Measurements from ENCODE around the gene SLC27A4. TPM values are rescaled to one million over a fixed set of nuclear protein-coding genes. Genes with fewer than 3 reads are reported as not detected.
A peak's percentile ranks its signal among the peaks of the same experiment; 100 is the strongest.

The SLC27A4 gene
- 9.4 TPM for total RNA-seq

DNA sequence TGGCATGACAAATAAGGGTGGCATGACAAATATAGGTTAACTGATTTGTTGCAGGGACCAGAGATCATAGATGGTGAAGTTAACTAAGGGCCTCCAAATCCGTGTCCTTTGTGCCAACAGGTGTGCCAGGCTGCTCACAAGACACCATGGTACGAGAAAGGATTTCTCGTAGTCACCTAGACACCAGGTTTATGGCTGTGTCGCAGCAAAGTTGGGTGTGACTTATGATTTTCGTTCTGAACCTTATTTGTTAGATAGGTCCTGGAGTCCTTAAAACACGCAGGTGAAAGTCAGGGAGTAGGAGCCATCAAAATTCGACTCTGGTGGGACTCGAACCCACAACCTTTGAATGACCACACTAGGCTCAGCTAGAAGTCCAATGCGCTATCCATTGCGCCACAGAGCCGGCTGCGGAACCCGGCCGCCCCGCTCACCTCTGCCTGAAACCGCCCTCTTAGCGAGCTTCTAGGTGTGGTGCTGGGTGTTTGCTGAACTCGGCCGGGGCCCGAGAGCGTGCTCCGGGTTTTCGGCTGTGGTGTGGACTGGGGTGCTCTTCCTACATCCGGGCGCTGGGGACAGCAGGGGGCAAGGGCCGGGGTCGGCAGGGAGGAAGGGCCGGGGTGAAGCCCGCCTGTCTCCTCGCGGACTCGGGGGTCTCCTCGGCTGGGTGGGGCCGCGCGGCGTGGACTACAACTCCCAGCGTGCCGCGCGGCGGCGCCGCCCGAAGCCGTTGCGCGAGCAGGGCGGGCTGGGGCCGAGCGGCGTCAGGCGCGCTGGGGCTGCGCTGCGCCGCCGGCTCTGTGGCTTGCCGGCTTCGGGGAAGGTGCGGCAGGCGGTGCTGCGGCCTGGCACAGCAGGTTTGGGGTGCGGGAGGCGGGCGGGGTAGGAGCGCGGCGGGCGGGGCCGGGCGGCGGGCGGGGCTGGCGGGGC lies at the start of gene SLC27A4:
Gene SLC27A4 (plus strand): TSS at position 767 of the 930 bp plus-strand sequence. CDS start 2,606 bp downstream, outside the sequence.
- Histone ChIP-seq H3K36me3 (ENCODE audit: control insufficient read depth in 3 of 3, insufficient read depth in 3 of 3, low read length in 3 of 3) (peaks cover 22 to 26% (median 24%) of the 10 kb centered on the region in 3 donors), H3K4me3 (ENCODE audit: low read length in 3 of 3) (peak within 1 kb of the TSS; percentile 78 to 87 (median 85)), H3K9ac (ENCODE audit: low read depth in 1 of 3, low read length in 3 of 3) (peak within 1 kb of the TSS; percentile 77 to 84 (median 83)), H3K4me1 (ENCODE audit: control insufficient read depth in 3 of 3, insufficient read depth in 3 of 3, low read length in 3 of 3) (peaks cover 11 to 15% (median 13%) of the 10 kb centered on the region in 3 donors), H3K27me3 (ENCODE audit: control insufficient read depth in 3 of 3, insufficient read depth in 3 of 3, low read length in 3 of 3) (no peaks in the 10 kb centered on the region), H3K27ac (ENCODE audit: low read depth, low read length) (peak within 1 kb of the TSS; percentile 44), H3K9me3 (ENCODE audit: control insufficient read depth in 3 of 3, low read length in 3 of 3) (no peaks in the 10 kb centered on the region)

DNA sequence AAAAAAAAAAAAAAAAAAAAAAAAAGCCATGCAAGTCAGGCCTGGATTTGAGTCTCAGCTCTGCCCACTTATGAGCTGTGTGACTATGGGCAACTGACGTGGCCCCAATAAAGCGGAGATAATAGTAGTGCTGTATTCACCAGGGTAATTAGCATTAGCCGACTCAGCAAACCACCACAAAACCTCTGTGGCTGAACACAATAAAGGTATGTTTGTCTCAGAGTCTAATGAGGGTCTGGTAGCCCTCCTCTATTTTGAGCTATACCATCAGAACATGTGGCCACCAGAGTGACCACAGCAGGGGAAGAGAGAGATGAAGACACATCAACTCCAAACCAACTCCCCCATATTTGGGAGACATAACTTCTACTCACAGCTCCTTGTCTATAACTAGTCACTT lies 48.3 kb upstream of the SLC27A4 start:
- Histone ChIP-seq H3K36me3 (ENCODE audit: control insufficient read depth in 3 of 3, insufficient read depth in 3 of 3, low read length in 3 of 3) (peaks cover 8 to 14% (median 8%) of the 10 kb centered on the region in 3 donors), H3K9me3 (ENCODE audit: control insufficient read depth in 3 of 3, low read length in 3 of 3) (no peaks in the 10 kb centered on the region), H3K4me1 (ENCODE audit: control insufficient read depth in 3 of 3, insufficient read depth in 3 of 3, low read length in 3 of 3) (peaks cover 4 to 7% (median 6%) of the 10 kb centered on the region in 3 donors), H3K4me3 (ENCODE audit: low read length in 3 of 3) (no peak overlapping the region), H3K27me3 (ENCODE audit: control insufficient read depth in 3 of 3, insufficient read depth in 3 of 3, low read length in 3 of 3) (no peaks in the 10 kb centered on the region), H3K27ac (ENCODE audit: low read depth, low read length) (no peak overlapping the region), H3K9ac (ENCODE audit: low read depth in 1 of 3, low read length in 3 of 3) (no peak overlapping the region)

GRCh38 chr9:128293091-128293490 lies 47.2 kb upstream of the SLC27A4 start:
- Histone ChIP-seq H3K4me3 (ENCODE audit: low read length in 3 of 3) (no peak overlapping the region), H3K27ac (ENCODE audit: low read depth, low read length) (no peak overlapping the region), H3K9me3 (ENCODE audit: control insufficient read depth in 3 of 3, low read length in 3 of 3) (no peaks in the 10 kb centered on the region), H3K9ac (ENCODE audit: low read depth in 1 of 3, low read length in 3 of 3) (no peak overlapping the region), H3K4me1 (ENCODE audit: control insufficient read depth in 3 of 3, insufficient read depth in 3 of 3, low read length in 3 of 3) (peaks cover 4 to 7% (median 6%) of the 10 kb centered on the region in 3 donors), H3K27me3 (ENCODE audit: control insufficient read depth in 3 of 3, insufficient read depth in 3 of 3, low read length in 3 of 3) (no peaks in the 10 kb centered on the region), H3K36me3 (ENCODE audit: control insufficient read depth in 3 of 3, insufficient read depth in 3 of 3, low read length in 3 of 3) (peaks cover 7 to 10% (median 8%) of the 10 kb centered on the region in 3 donors)

GRCh38 chr9:128294142-128294541 lies 46.2 kb upstream of the SLC27A4 start:
- no peak overlapping the region for H3K4me3 ChIP-seq (ENCODE audit: low read length in 3 of 3)
- H3K27me3 ChIP-seq (ENCODE audit: control insufficient read depth in 3 of 3, insufficient read depth in 3 of 3, low read length in 3 of 3): no peaks in the 10 kb centered on the region
- H3K4me1 ChIP-seq (ENCODE audit: control insufficient read depth in 3 of 3, insufficient read depth in 3 of 3, low read length in 3 of 3): peaks cover 4 to 7% (median 6%) of the 10 kb centered on the region in 3 donors
- H3K9me3 ChIP-seq (ENCODE audit: control insufficient read depth in 3 of 3, low read length in 3 of 3): no peaks in the 10 kb centered on the region
- no peak overlapping the region for H3K9ac ChIP-seq (ENCODE audit: low read depth in 1 of 3, low read length in 3 of 3)
- H3K36me3 ChIP-seq (ENCODE audit: control insufficient read depth in 3 of 3, insufficient read depth in 3 of 3, low read length in 3 of 3): no peaks in the 10 kb centered on the region
- no peak overlapping the region for H3K27ac ChIP-seq (ENCODE audit: low read depth, low read length)

DNA sequence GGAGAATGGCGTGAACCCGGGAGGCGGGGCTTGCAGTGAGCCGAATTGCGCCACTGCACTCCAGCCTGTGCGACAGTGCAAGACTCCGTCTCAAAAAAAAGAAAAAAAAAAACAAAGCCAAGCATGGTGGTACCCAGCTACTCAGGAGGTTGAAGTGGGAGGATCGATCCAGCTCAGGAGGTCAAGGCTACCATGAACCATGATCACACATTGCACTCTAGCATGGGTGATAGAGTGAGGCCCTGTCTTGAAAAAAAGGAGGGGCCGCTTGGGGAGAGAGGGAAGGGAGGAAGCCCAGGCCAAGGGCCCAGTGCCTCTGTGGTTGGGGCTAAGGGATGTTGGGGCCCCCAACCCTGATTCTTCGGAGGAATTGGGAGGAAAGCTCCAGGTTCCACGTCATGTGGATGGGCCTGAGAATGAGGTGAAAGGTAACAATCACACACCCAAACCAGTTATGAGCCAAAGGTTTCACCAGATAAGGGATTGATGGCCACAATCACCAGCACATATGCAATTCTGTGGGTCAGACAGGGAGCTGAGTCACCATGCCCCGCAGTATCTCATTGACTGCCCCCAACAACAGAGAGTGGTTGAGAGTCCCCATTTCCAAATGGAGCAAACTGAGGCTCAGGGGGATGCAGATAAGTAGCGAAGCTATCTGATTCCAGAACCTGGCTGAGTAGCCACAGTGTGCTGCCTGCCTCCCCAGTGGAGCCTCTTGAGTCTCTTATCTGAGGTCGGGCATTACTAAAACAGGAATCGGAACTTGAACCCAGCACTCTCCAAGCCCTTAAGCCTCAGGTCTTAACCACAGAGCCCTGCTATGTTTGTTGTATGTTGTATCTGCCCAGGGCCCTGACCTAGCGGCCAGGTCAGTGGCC lies 43.7 kb upstream of the SLC27A4 start:
- Histone ChIP-seq H3K27me3 (ENCODE audit: control insufficient read depth in 3 of 3, insufficient read depth in 3 of 3, low read length in 3 of 3) (no peaks in the 10 kb centered on the region), H3K9me3 (ENCODE audit: control insufficient read depth in 3 of 3, low read length in 3 of 3) (no peaks in the 10 kb centered on the region), H3K27ac (ENCODE audit: low read depth, low read length) (no peak overlapping the region), H3K4me3 (ENCODE audit: low read length in 3 of 3) (no peak overlapping the region), H3K4me1 (ENCODE audit: control insufficient read depth in 3 of 3, insufficient read depth in 3 of 3, low read length in 3 of 3) (peaks cover 4 to 7% (median 6%) of the 10 kb centered on the region in 3 donors), H3K36me3 (ENCODE audit: control insufficient read depth in 3 of 3, insufficient read depth in 3 of 3, low read length in 3 of 3) (no peaks in the 10 kb centered on the region), H3K9ac (ENCODE audit: low read depth in 1 of 3, low read length in 3 of 3) (no peak overlapping the region)

DNA sequence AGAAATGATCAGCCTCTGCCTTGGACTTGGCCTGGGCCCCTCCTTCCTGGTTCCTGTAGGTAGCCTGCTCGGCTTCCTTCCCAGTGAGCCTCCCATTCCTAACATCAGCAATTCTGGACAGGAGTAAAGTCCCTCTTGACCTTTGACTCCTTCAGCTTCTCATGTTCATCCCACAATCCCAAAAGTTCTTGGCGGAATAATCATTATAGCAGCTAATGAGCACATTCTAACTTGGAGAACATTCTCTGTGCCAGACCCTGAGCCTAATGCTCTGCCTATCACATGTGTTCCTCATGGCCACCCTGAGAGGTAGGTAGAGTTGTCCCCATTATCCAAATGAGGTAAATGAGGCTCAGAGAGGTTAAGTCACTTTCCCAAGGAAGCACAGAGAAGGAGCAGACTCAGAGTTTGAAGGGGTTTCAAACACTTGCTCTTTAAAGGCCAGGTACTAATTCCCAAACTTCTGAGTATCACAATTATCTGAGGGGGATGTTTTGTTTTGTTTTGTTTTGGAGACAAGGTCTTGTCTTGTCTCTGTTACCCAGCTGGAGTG lies 43.0 kb upstream of the SLC27A4 start:
- H3K36me3 ChIP-seq (ENCODE audit: control insufficient read depth in 3 of 3, insufficient read depth in 3 of 3, low read length in 3 of 3): no peaks in the 10 kb centered on the region

GRCh38 chr9:128298535-128299482 lies 41.5 kb upstream of the SLC27A4 start:
- H3K4me3 ChIP-seq (ENCODE audit: low read length in 3 of 3): no peak overlapping the region
- H3K4me1 ChIP-seq (ENCODE audit: control insufficient read depth in 3 of 3, insufficient read depth in 3 of 3, low read length in 3 of 3): peaks cover 4 to 7% (median 6%) of the 10 kb centered on the region in 3 donors
- H3K27me3 ChIP-seq (ENCODE audit: control insufficient read depth in 3 of 3, insufficient read depth in 3 of 3, low read length in 3 of 3): no peaks in the 10 kb centered on the region
- H3K9me3 ChIP-seq (ENCODE audit: control insufficient read depth in 3 of 3, low read length in 3 of 3): no peaks in the 10 kb centered on the region
- H3K9ac ChIP-seq (ENCODE audit: low read depth in 1 of 3, low read length in 3 of 3): no peak overlapping the region
- H3K36me3 ChIP-seq (ENCODE audit: control insufficient read depth in 3 of 3, insufficient read depth in 3 of 3, low read length in 3 of 3): no peaks in the 10 kb centered on the region
- no peak overlapping the region for H3K27ac ChIP-seq (ENCODE audit: low read depth, low read length)

More for the DNA sequence above, 43.0 kb upstream of the SLC27A4 start:
- no peak overlapping the region for H3K9ac ChIP-seq (ENCODE audit: low read depth in 1 of 3, low read length in 3 of 3)
- H3K27me3 ChIP-seq (ENCODE audit: control insufficient read depth in 3 of 3, insufficient read depth in 3 of 3, low read length in 3 of 3): no peaks in the 10 kb centered on the region
- H3K4me3 ChIP-seq (ENCODE audit: low read length in 3 of 3): no peak overlapping the region
- H3K9me3 ChIP-seq (ENCODE audit: control insufficient read depth in 3 of 3, low read length in 3 of 3): no peaks in the 10 kb centered on the region
- no peak overlapping the region for H3K27ac ChIP-seq (ENCODE audit: low read depth, low read length)
- peaks cover 4 to 7% (median 6%) of the 10 kb centered on the region in 3 donors for H3K4me1 ChIP-seq (ENCODE audit: control insufficient read depth in 3 of 3, insufficient read depth in 3 of 3, low read length in 3 of 3)

DNA sequence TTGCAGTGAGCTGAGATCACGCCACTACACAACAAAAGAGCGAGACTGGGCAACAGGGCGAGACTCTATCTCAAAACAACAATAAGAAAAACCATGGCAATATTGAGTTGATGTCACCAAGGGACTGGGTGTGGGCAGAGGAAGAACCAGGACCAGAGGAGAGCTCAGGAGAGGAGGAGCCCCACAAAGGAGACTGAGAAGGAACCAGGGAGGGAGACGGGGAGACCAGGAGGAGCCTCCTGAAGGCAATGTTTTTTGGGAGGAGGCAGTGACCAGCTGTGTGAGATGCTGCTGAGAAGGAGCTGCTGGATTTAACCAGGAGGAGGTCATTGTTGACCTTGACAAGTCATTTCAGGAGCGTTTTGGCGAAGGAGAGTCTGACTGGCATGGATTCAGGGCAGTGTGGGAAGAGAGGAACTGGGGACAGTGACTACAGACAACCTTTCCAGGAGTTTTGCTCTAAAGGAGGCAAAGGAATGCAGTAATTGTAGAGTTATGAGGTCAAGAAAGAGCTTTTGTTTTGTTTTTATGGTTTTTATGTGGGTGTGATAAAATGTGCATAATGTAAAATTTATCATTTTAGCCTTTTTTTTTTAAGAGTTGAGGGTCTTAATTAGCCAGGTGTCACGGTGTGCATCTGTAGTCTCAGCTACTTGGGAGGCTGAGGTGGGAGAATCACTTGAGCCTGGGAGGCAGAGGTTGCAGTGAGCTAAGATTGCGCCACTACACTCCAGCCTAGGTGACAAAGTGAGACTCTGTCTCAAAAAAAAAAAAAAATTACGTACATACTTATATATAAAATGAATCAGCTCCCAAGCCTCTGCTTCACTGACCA lies 36.0 kb upstream of the SLC27A4 start:
- Histone ChIP-seq H3K9ac (ENCODE audit: low read depth in 1 of 3, low read length in 3 of 3) (no peak overlapping the region), H3K27ac (ENCODE audit: low read depth, low read length) (no peak overlapping the region), H3K9me3 (ENCODE audit: control insufficient read depth in 3 of 3, low read length in 3 of 3) (no peaks in the 10 kb centered on the region), H3K4me1 (ENCODE audit: control insufficient read depth in 3 of 3, insufficient read depth in 3 of 3, low read length in 3 of 3) (no peaks in the 10 kb centered on the region), H3K4me3 (ENCODE audit: low read length in 3 of 3) (no peak overlapping the region), H3K27me3 (ENCODE audit: control insufficient read depth in 3 of 3, insufficient read depth in 3 of 3, low read length in 3 of 3) (no peaks in the 10 kb centered on the region), H3K36me3 (ENCODE audit: control insufficient read depth in 3 of 3, insufficient read depth in 3 of 3, low read length in 3 of 3) (peaks cover 6 to 8% (median 6%) of the 10 kb centered on the region in 3 donors)

All from skeletal muscle tissue (tissue), 4 donors.